Measurements from ENCODE around the gene DNAAF5.
"Not testable (repeated sequence)": the region's sequence is repeated elsewhere in the genome, so short reads cannot be mapped to it uniquely, and the experiment has no call there.

DNAAF5 gene

GRCh38 chr7:747186-747585, 20.7 kb downstream of the DNAAF5 start:
- H3K4me3 ChIP-seq (ENCODE audit: control insufficient read depth, low read depth, low read length), result no peak overlapping the region
- DNase-seq (ENCODE audit: low read depth), result no peak
- TF ChIP-seq, protein P1, sequence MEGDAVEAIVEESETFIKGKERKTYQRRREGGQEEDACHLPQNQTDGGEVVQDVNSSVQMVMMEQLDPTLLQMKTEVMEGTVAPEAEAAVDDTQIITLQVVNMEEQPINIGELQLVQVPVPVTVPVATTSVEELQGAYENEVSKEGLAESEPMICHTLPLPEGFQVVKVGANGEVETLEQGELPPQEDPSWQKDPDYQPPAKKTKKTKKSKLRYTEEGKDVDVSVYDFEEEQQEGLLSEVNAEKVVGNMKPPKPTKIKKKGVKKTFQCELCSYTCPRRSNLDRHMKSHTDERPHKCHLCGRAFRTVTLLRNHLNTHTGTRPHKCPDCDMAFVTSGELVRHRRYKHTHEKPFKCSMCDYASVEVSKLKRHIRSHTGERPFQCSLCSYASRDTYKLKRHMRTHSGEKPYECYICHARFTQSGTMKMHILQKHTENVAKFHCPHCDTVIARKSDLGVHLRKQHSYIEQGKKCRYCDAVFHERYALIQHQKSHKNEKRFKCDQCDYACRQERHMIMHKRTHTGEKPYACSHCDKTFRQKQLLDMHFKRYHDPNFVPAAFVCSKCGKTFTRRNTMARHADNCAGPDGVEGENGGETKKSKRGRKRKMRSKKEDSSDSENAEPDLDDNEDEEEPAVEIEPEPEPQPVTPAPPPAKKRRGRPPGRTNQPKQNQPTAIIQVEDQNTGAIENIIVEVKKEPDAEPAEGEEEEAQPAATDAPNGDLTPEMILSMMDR (IDR thresholded peaks at IDR 0.05; ENCODE audit: control insufficient read depth, insufficient read depth, low read depth, low read length, missing control alignments), result no peak

GRCh38 chr7:748446-748845, 21.9 kb downstream of the DNAAF5 start:
- H3K4me3 ChIP-seq (ENCODE audit: control insufficient read depth, low read depth, low read length), result no peak overlapping the region
- DNase-seq (ENCODE audit: low read depth), result no peak
- TF ChIP-seq, protein P1 (IDR thresholded peaks at IDR 0.05; ENCODE audit: control insufficient read depth, insufficient read depth, low read depth, low read length, missing control alignments), result no peak

DNA sequence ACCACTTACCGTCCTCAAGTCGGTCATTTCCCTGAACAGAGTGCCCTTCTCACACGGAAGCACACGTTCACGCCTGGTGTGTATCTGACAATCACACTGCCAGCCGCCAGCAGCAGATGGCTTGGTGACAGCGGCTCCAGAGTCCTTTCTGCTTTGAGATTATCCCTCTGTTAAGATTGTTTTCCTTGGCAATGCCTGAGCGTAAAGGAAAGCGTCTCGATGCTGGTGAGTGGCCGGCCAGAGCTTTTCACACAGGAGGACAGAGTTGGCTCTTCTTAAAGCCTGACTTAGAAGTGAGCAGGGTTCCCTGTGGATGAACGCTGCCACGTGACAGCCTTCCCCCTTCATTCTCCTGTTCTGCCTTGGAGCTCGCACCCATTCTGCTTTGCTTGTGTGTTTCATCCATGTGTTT, 22.6 kb downstream of the DNAAF5 start:
- H3K4me3 ChIP-seq (ENCODE audit: control insufficient read depth, low read depth, low read length), result no peak overlapping the region
- TF ChIP-seq, protein P1 (IDR thresholded peaks at IDR 0.05; ENCODE audit: control insufficient read depth, insufficient read depth, low read depth, low read length, missing control alignments), result no peak
- DNase-seq (ENCODE audit: low read depth), result no peak

DNA sequence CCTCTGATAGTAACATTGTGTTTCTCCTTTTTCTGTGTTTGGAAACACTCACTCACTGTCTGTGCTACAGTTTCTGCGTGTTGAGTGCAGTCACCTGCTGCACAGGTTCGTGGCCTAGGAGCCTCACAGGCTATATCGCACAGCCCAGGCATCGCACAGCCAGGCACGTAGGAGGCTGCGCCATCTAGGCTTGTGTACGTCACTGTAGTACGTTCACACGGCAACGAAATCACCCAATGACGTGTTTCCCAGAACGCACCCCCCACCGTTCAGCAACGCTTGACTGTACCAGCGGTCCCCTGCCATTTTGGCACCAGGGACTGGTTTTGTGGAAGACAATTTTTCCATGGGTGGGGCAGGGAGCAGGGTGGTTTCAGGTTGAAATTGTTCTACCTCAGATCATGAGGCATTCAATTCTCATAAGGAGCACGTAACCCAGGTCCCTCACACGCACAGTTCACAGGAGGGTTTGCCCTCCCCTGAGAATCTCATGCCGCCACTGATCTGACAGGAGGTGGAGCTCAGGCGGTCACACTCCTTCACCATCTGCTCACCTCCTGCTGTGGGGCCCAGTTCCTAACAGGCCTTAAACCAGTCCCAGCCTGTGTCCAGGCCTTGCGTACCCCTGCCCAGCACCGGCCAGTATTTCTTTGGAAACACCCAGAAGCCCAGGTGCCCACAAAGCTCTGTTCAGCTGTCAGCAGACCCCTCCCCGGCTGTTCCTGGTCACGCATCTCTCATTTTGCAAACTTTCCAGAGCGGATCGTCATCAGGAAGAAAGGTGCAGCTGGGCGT, 23.8 kb downstream of the DNAAF5 start:
- no peak for DNase-seq (ENCODE audit: low read depth)
- no peak overlapping the region for H3K4me3 ChIP-seq (ENCODE audit: control insufficient read depth, low read depth, low read length)
- TF ChIP-seq, protein P1 (IDR thresholded peaks at IDR 0.05; ENCODE audit: control insufficient read depth, insufficient read depth, low read depth, low read length, missing control alignments), result no peak

- TF ChIP-seq, protein P1 (IDR thresholded peaks at IDR 0.05; ENCODE audit: control insufficient read depth, insufficient read depth, low read depth, low read length, missing control alignments), result no peak
- no peak overlapping the region for H3K4me3 ChIP-seq (ENCODE audit: control insufficient read depth, low read depth, low read length)
- DNase-seq (ENCODE audit: low read depth), result no peak
These were observed 25.3 kb downstream of the DNAAF5 start for GRCh38 chr7:751826-752225.

DNA sequence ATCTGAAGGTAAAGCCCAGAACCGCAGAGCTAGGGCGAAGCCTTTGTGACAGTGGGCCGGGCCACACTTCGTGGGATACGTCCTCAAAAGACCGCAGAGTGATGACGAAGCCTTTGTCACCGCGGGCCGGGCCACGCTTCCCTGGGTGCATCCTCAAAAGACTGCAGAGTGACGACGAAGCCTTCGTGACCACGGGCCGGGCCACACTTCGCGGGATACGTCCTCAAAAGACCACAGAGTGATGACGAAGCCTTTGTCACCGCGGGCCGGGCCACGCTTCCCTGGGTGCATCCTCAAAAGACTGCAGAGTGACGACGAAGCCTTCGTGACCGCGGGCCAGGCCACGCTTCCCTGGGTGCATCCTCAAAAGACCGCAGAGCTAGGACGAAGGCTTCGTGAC, 25.8 kb downstream of the DNAAF5 start:
- H3K4me3 ChIP-seq (ENCODE audit: control insufficient read depth, low read depth, low read length); DNase-seq (ENCODE audit: low read depth): not testable (repeated sequence)

DNA sequence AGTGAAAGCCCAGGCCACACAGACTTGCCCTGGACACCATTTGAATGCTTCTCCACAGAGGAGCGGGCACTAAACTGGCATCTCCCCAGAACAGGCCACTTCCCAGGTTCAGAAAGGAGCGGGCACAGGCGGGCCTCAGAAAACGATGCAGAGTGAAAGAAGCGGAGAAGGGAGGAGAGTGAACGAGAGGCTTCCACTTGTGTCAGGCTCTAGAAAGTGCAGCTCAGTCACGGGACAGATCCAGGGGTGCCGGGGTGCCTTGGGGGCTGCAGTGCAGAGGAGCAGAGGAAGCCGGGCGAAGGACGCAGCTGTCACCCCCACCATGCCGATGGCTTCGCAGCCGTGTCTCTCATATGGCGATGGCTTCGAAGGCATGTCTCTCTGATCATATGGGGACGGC, 26.7 kb downstream of the DNAAF5 start:
- TF ChIP-seq, protein P1 (IDR thresholded peaks at IDR 0.05; ENCODE audit: control insufficient read depth, insufficient read depth, low read depth, low read length, missing control alignments), result no peak
- DNase-seq (ENCODE audit: low read depth), result no peak
- H3K4me3 ChIP-seq (ENCODE audit: control insufficient read depth, low read depth, low read length), result no peak overlapping the region
